ENCODE data around the gene SNTB2.

Gene SNTB2

DNA sequence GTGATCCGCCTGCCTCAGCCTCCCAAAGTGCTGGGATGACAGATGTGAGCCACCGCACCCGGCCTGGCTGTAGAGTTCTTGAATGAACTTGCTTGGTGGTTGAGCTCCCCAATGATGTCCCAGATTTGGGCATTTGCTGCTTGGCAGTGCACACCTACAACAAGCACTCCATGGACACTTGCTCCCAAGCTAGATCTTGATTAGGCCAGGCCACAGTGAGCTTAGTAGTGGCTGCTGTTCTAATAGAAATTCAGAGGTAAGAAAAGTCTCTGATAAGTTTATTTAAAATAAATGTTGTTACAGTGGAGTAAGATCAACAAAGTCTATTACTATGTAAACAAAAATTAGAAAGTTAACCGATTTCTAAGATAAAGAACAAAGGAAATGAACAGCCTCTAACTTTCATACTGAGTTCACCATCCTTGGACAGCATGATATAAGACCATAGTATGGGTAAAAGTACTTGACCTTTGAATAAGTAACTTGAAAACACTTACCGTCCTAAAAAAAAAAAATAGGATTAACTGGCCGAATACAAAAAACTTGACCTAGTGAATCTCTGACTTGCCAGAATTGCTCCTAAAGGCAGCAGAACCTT, 163.7 kb downstream of the SNTB2 start:
- H3K4me3 ChIP-seq (ENCODE audit: control insufficient read depth, low read depth, low read length), result no peak overlapping the region
- TF ChIP-seq, protein P1, sequence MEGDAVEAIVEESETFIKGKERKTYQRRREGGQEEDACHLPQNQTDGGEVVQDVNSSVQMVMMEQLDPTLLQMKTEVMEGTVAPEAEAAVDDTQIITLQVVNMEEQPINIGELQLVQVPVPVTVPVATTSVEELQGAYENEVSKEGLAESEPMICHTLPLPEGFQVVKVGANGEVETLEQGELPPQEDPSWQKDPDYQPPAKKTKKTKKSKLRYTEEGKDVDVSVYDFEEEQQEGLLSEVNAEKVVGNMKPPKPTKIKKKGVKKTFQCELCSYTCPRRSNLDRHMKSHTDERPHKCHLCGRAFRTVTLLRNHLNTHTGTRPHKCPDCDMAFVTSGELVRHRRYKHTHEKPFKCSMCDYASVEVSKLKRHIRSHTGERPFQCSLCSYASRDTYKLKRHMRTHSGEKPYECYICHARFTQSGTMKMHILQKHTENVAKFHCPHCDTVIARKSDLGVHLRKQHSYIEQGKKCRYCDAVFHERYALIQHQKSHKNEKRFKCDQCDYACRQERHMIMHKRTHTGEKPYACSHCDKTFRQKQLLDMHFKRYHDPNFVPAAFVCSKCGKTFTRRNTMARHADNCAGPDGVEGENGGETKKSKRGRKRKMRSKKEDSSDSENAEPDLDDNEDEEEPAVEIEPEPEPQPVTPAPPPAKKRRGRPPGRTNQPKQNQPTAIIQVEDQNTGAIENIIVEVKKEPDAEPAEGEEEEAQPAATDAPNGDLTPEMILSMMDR (IDR thresholded peaks at IDR 0.05; ENCODE audit: control insufficient read depth, insufficient read depth, low read depth, low read length, missing control alignments), result no peak
- DNase-seq (ENCODE audit: low read depth), result no peak

DNA sequence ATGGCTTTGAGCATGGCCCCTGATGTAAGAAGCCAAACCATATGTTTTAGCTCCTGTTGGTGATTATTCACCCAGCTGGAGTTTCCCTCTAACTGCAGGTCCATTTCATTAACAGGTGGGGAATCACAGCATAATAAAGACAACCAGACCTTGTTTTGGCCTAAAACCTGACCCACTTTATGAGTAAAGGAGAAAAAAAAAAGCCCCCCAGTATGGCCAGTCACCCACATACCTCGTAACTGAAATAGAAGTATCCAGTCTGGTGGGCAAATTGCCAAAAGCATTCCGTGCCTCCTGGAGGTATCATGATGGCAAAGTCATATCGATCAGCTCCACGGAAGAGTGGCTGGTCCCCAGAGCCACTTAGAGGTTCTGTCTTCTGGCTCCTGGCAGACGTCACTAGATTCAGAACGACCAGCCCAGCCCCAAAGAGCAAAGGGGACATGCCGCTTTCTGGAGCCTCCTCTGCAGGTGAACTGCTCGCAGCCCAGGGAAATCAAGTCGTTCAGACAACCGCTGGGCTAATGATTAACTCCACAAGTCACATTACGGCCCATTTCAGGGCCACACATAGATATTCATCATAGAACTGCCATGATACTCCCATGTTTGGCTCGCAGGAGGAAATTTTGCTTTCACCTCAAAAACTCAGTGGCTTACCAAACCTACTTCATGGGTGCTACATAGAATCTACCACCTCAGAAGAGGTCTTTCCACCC, 164.5 kb downstream of the SNTB2 start, which contains the start of gene TMED6:
TSS of gene TMED6 (minus strand) at position 478 of the 719 bp plus-strand sequence. CDS start at position 445, 33 bp downstream.
- H3K4me3 ChIP-seq (ENCODE audit: control insufficient read depth, low read depth, low read length), result no peak within 1 kb of the TSS
- TF ChIP-seq, protein P1 (IDR thresholded peaks at IDR 0.05; ENCODE audit: control insufficient read depth, insufficient read depth, low read depth, low read length, missing control alignments), result no peak
- no peak for DNase-seq (ENCODE audit: low read depth)
